Naive B cell (primary cell): Measurements from ENCODE around the gene TSLP. TPM values are rescaled to one million over a fixed set of nuclear protein-coding genes. Genes with fewer than 3 reads are reported as not detected.
A peak's percentile ranks its signal among the peaks of the same experiment; 100 is the strongest.

Experiments
- ATAC-seq, 2 donors: fragments of 150-1000 bp; cut with Tn5 transposase; 2 replicates each; pipeline ENCODE4 v1.10.0; 2021; ENCODE audit warnings: low read depth in 2 of 2, mild to moderate bottlenecking in 2 of 2, moderate library complexity in 2 of 2
- DNase-seq: peaks from one replicate; pipeline ENCODE4 v3.0.0; 2022
- H3K27ac Mint-ChIP-seq, 6 donors: one replicate each; pipeline ENCODE4 v1.8.0; 2020 to 2022; ENCODE audit warnings: mild to moderate bottlenecking in 6 of 6, mixed read lengths in 6 of 6, moderate library complexity in 5 of 6, inconsistent platforms in 2 of 6
- H3K27me3 Mint-ChIP-seq, 3 donors: one replicate each; pipeline ENCODE4 v1.8.0; 2021 to 2022; ENCODE audit warnings: mixed read lengths in 3 of 3, mild to moderate bottlenecking in 1 of 3
- H3K36me3 Mint-ChIP-seq, 2 donors: one replicate each; pipeline ENCODE4 v1.8.0; 2020 to 2022; ENCODE audit warnings: mixed read lengths in 2 of 2, inconsistent platforms in 1 of 2, mild to moderate bottlenecking in 1 of 2
- H3K4me1 Mint-ChIP-seq, 3 donors: one replicate each; pipeline ENCODE4 v1.8.0; 2020 to 2022; ENCODE audit warnings: mixed read lengths in 3 of 3, inconsistent platforms in 1 of 3, mild to moderate bottlenecking in 1 of 3, moderate library complexity in 1 of 3
- H3K4me3 Mint-ChIP-seq, 8 donors: one replicate each; pipeline ENCODE4 v1.8.0; 2020 to 2022; ENCODE audit warnings: mild to moderate bottlenecking in 8 of 8, mixed read lengths in 8 of 8, moderate library complexity in 8 of 8, inconsistent platforms in 2 of 8
- H3K9me3 Mint-ChIP-seq, 7 donors: one replicate each; pipeline ENCODE4 v1.8.0; 2020 to 2022; ENCODE audit warnings: mixed read lengths in 7 of 7, mild to moderate bottlenecking in 5 of 7, inconsistent platforms in 2 of 7, moderate library complexity in 1 of 7
- polyA plus RNA-seq, 6 donors: library from polyadenylated mRNA; unstranded; fragments of 300-500 nt; fragmentation: Illumina TruSeq; gene quantifications; one replicate each; pipeline ENCODE4 v1.2.3, GENCODE V29; 2021; ENCODE audit warnings: low read depth in 6 of 6

TSLP gene
- polyA plus RNA-seq, 6 donors from 2014 or later, result not detected

GRCh38 chr5:111111956-111112355 lies 40.4 kb downstream of the TSLP start:
- Mint-ChIP-seq H3K4me3 (no peak overlapping the region), H3K36me3 (peaks cover 6 to 9% of the 10 kb centered on the region in 2 donors), H3K27ac (no peak overlapping the region), H3K27me3 (no peaks in the 10 kb centered on the region), H3K4me1 (no peaks in the 10 kb centered on the region), H3K9me3 (no peaks in the 10 kb centered on the region)
- ATAC-seq (no peak), DNase-seq (no peak)

- H3K4me3 Mint-ChIP-seq, result no peak overlapping the region
- DNase-seq (no peak), ATAC-seq (no peak)
- no peaks in the 10 kb centered on the region for H3K9me3 Mint-ChIP-seq
- H3K27ac Mint-ChIP-seq, result peak overlapping the region in 2 of 6 donors; percentile 40 to 47
- H3K4me1 Mint-ChIP-seq, result peaks cover 0 to 6% (median 0%) of the 10 kb centered on the region in 3 donors
- peaks cover 0 to 6% of the 10 kb centered on the region in 2 donors for H3K36me3 Mint-ChIP-seq
- no peaks in the 10 kb centered on the region for H3K27me3 Mint-ChIP-seq
Observed at GRCh38 chr5:111113678-111114077, 42.2 kb downstream of the TSLP start.

GRCh38 chr5:111115229-111115628 lies 43.7 kb downstream of the TSLP start:
- DNase-seq, result no peak
- Mint-ChIP-seq H3K27ac (no peak overlapping the region), H3K27me3 (no peaks in the 10 kb centered on the region), H3K36me3 (peaks cover under 1 to 6% of the 10 kb centered on the region in 2 donors), H3K4me3 (no peak overlapping the region), H3K9me3 (no peaks in the 10 kb centered on the region), H3K4me1 (peaks cover 0 to 6% (median 0%) of the 10 kb centered on the region in 3 donors)
- ATAC-seq, result no peak

GRCh38 chr5:111116550-111116949 lies 45.0 kb downstream of the TSLP start:
- H3K4me3 Mint-ChIP-seq, result no peak overlapping the region

GRCh38 chr5:111117136-111117535 lies 45.6 kb downstream of the TSLP start:
- ATAC-seq (no peak), DNase-seq (no peak)
- H3K27me3 Mint-ChIP-seq, result no peaks in the 10 kb centered on the region
- no peak overlapping the region for H3K4me3 Mint-ChIP-seq
- no peaks in the 10 kb centered on the region for H3K9me3 Mint-ChIP-seq
- peaks cover 8 to 19% of the 10 kb centered on the region in 2 donors for H3K36me3 Mint-ChIP-seq
- H3K27ac Mint-ChIP-seq, result no peak overlapping the region
- peaks cover 0 to 6% (median 0%) of the 10 kb centered on the region in 3 donors for H3K4me1 Mint-ChIP-seq

More at GRCh38 chr5:111116550-111116949, 45.0 kb downstream of the TSLP start:
- H3K36me3 Mint-ChIP-seq, result peaks cover 8 to 18% of the 10 kb centered on the region in 2 donors
- DNase-seq (no peak), ATAC-seq (no peak)
- no peak overlapping the region for H3K27ac Mint-ChIP-seq
- no peaks in the 10 kb centered on the region for H3K27me3 Mint-ChIP-seq
- H3K9me3 Mint-ChIP-seq, result no peaks in the 10 kb centered on the region
- peaks cover 0 to 6% (median 0%) of the 10 kb centered on the region in 3 donors for H3K4me1 Mint-ChIP-seq

- Mint-ChIP-seq H3K36me3 (peaks cover 8 to 16% of the 10 kb centered on the region in 2 donors), H3K9me3 (no peaks in the 10 kb centered on the region), H3K27me3 (no peaks in the 10 kb centered on the region), H3K4me3 (no peak overlapping the region), H3K4me1 (peaks cover 0 to 6% (median 0%) of the 10 kb centered on the region in 3 donors), H3K27ac (peak overlapping the region in 1 of 6 donors; percentile 36)
- DNase-seq (no peak), ATAC-seq (no peak)
Observed at GRCh38 chr5:111119221-111119620, 47.7 kb downstream of the TSLP start.

- Mint-ChIP-seq H3K36me3 (peaks cover 8 to 16% of the 10 kb centered on the region in 2 donors), H3K4me3 (no peak overlapping the region), H3K4me1 (peaks cover 0 to 6% (median 0%) of the 10 kb centered on the region in 3 donors), H3K27ac (no peak overlapping the region), H3K9me3 (no peaks in the 10 kb centered on the region), H3K27me3 (no peaks in the 10 kb centered on the region)
- no peak for DNase-seq
- no peak for ATAC-seq
Observed at GRCh38 chr5:111119856-111120255, 48.3 kb downstream of the TSLP start.

- Mint-ChIP-seq H3K27ac (no peak overlapping the region), H3K4me3 (no peak overlapping the region), H3K27me3 (no peaks in the 10 kb centered on the region), H3K4me1 (peaks cover 0 to 6% (median 0%) of the 10 kb centered on the region in 3 donors), H3K9me3 (no peaks in the 10 kb centered on the region), H3K36me3 (peaks cover 8 to 16% of the 10 kb centered on the region in 2 donors)
- DNase-seq (no peak), ATAC-seq (no peak)
Observed at GRCh38 chr5:111120911-111121310, 49.4 kb downstream of the TSLP start.

GRCh38 chr5:111121926-111122325 lies 50.4 kb downstream of the TSLP start:
- Mint-ChIP-seq H3K4me1 (peaks cover 0 to 6% (median 0%) of the 10 kb centered on the region in 3 donors), H3K27me3 (no peaks in the 10 kb centered on the region), H3K9me3 (no peaks in the 10 kb centered on the region), H3K4me3 (no peak overlapping the region), H3K36me3 (peaks cover 18 to 25% of the 10 kb centered on the region in 2 donors), H3K27ac (no peak overlapping the region)
- DNase-seq (no peak), ATAC-seq (no peak)

- peaks cover 23 to 30% of the 10 kb centered on the region in 2 donors for H3K36me3 Mint-ChIP-seq
- no peaks in the 10 kb centered on the region for H3K9me3 Mint-ChIP-seq
- H3K4me3 Mint-ChIP-seq, result no peak overlapping the region
- H3K27ac Mint-ChIP-seq, result peak overlapping the region in 1 of 6 donors; percentile 78
- ATAC-seq (no peak), DNase-seq (no peak)
- peaks cover 0 to 6% (median 0%) of the 10 kb centered on the region in 3 donors for H3K4me1 Mint-ChIP-seq
- no peaks in the 10 kb centered on the region for H3K27me3 Mint-ChIP-seq
Observed at GRCh38 chr5:111122398-111122797, 50.9 kb downstream of the TSLP start.

GRCh38 chr5:111124793-111125192 lies 53.3 kb downstream of the TSLP start:
- Mint-ChIP-seq H3K4me1 (no peaks in the 10 kb centered on the region), H3K27me3 (no peaks in the 10 kb centered on the region), H3K27ac (no peak overlapping the region), H3K9me3 (no peaks in the 10 kb centered on the region), H3K4me3 (no peak overlapping the region), H3K36me3 (peaks cover 24 to 37% of the 10 kb centered on the region in 2 donors)
- ATAC-seq (no peak), DNase-seq (no peak)

GRCh38 chr5:111126896-111127295 lies 55.4 kb downstream of the TSLP start:
- DNase-seq, result no peak
- Mint-ChIP-seq H3K27ac (no peak overlapping the region), H3K9me3 (no peaks in the 10 kb centered on the region), H3K4me1 (no peaks in the 10 kb centered on the region), H3K36me3 (peaks cover 16 to 21% of the 10 kb centered on the region in 2 donors), H3K27me3 (no peaks in the 10 kb centered on the region), H3K4me3 (no peak overlapping the region)
- no peak for ATAC-seq
